Measurements from ENCODE around the gene PIGU. TPM values are rescaled to one million over a fixed set of nuclear protein-coding genes. Genes with fewer than 3 reads are reported as not detected.
A peak's percentile ranks its signal among the peaks of the same experiment; 100 is the strongest.

The PIGU gene
- total RNA-seq, 1 donor from 2014 or later = 46.2 TPM

DNA sequence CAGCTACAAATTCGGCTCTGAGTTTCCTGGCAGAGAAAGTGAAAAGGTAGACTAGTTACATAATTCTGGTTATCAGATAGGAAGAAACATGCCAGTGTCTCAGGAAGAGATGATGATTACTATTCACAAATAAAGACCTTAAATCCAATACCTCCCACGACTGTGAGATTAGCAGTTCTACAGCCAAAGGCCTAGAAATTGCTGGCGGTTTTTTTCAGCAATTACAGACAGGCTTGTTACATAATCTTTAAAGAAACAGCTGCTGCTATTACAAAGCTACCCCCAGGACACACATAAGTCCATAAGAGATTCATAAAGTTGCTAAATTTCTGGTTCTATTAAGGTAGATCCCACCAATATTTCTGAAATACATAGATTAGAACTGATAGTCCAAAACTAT, 40.2 kb downstream of the PIGU start:
- no peak for DNase-seq (ENCODE audit: extremely low spot score, unreplicated experiment)
- Mint-ChIP-seq H3K4me1 (ENCODE audit: unreplicated experiment) (peaks cover 9% of the 10 kb centered on the region), H3K4me3 (no peak overlapping the region), H3K9me3 (no peaks in the 10 kb centered on the region), H3K27me3 (no peaks in the 10 kb centered on the region), H3K27ac (no peak overlapping the region), H3K36me3 (peaks cover 31% of the 10 kb centered on the region)
- TF ChIP-seq, protein P1, sequence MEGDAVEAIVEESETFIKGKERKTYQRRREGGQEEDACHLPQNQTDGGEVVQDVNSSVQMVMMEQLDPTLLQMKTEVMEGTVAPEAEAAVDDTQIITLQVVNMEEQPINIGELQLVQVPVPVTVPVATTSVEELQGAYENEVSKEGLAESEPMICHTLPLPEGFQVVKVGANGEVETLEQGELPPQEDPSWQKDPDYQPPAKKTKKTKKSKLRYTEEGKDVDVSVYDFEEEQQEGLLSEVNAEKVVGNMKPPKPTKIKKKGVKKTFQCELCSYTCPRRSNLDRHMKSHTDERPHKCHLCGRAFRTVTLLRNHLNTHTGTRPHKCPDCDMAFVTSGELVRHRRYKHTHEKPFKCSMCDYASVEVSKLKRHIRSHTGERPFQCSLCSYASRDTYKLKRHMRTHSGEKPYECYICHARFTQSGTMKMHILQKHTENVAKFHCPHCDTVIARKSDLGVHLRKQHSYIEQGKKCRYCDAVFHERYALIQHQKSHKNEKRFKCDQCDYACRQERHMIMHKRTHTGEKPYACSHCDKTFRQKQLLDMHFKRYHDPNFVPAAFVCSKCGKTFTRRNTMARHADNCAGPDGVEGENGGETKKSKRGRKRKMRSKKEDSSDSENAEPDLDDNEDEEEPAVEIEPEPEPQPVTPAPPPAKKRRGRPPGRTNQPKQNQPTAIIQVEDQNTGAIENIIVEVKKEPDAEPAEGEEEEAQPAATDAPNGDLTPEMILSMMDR (conservative IDR thresholded peaks at IDR 0.05) = no peak

DNA sequence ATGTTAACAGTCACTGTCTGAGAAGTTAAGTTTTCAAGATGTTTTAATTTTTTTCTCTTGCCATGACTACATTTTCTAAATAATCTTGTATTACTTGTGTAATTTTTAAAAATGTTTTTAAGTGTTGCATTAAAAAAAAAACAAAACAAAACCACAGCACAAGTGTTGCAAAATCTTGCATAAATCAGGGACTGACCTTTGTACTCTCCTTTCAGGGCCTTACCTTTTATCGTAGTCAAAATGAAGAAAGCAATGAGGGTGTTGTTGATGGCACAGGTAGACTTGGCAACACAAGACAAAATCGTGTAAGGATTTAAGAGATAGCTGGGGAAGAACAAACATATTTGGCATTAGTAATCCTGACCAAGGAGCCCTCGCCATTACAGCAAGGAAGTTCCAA, 42.5 kb downstream of the PIGU start:
- Mint-ChIP-seq H3K27me3 (no peaks in the 10 kb centered on the region), H3K36me3 (peaks cover 34% of the 10 kb centered on the region), H3K9me3 (no peaks in the 10 kb centered on the region), H3K27ac (no peak overlapping the region), H3K4me3 (no peak overlapping the region), H3K4me1 (ENCODE audit: unreplicated experiment) (no peaks in the 10 kb centered on the region)
- TF ChIP-seq, protein P1 (conservative IDR thresholded peaks at IDR 0.05) = no peak
- DNase-seq (ENCODE audit: extremely low spot score, unreplicated experiment) = no peak

DNA sequence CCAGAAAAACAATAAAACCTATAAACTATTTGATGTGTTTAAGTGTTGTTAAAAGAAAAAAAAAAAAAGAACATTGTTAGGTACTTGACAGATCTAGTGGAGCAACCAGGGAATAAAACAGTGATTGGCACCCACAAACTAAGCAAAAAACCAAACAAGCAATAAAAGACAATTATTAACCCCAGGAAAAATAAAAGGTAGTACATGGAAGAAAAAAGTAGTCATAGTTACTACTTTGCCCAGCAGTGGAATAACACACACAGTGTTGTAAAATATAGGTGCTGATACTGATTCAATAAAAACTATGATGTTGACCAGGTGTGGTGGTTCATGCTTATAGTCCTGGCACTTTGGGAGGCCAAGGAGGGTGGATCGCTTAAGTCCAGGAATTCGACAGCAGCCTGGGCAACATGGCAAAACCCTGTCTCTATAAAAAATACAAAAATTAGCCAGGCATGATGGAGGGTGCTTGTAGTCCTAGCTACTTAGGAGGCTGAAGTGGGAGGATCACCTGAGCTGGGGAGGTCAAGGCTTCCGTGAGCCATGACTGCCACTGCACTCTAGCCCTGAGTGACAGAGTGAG, 43.9 kb downstream of the PIGU start:
- Mint-ChIP-seq H3K4me3 (no peak overlapping the region), H3K4me1 (ENCODE audit: unreplicated experiment) (peaks cover under 1% of the 10 kb centered on the region), H3K9me3 (no peaks in the 10 kb centered on the region), H3K36me3 (peaks cover 30% of the 10 kb centered on the region), H3K27ac (no peak overlapping the region), H3K27me3 (no peaks in the 10 kb centered on the region)
- no peak for DNase-seq (ENCODE audit: extremely low spot score, unreplicated experiment)
- TF ChIP-seq, protein P1 (conservative IDR thresholded peaks at IDR 0.05) = no peak

DNA sequence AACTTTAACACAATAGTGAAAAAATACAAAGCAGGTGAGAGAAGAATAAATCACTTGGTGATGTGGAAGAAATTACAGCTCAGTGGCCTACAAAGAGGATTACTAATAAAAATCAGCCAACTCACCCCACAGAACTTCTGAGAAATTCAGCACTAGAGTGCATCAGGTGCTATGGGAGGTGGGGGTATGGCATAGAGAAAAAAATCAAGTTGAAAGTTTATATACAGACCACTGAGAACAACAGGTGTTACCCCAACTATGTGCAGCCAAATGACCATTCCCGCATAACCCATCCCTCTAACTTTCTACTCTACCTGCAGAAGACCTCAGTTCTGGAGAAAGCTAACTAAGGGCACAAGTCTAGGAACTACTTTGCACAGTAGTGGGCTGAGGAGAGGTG, 47.0 kb downstream of the PIGU start:
- no peak for DNase-seq (ENCODE audit: extremely low spot score, unreplicated experiment)
- TF ChIP-seq, protein P1 (conservative IDR thresholded peaks at IDR 0.05) = no peak
- no peaks in the 10 kb centered on the region for H3K27me3 Mint-ChIP-seq
- H3K36me3 Mint-ChIP-seq = peaks cover 27% of the 10 kb centered on the region
- no peaks in the 10 kb centered on the region for H3K9me3 Mint-ChIP-seq
- no peak overlapping the region for H3K27ac Mint-ChIP-seq
- H3K4me1 Mint-ChIP-seq (ENCODE audit: unreplicated experiment) = peaks cover 7% of the 10 kb centered on the region
- no peak overlapping the region for H3K4me3 Mint-ChIP-seq

DNA sequence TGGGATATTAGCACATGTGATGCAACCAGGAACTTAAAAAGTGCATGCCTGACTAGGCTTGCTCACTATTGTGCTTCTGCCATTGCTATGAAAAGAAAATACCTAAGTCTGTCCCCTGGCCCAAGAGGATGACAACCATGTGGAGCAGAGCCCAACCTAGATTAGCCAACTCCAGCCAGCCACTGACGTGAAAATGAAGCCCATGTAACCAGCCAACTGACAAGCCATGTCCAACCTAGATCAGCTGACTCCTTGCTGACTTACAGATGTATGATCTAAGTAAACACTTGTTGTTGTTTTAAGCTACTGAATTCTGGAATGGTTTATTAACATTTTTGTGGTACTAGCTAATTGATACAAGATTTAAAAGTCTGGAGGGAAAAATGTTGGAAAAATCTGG, 47.5 kb downstream of the PIGU start:
- DNase-seq (ENCODE audit: extremely low spot score, unreplicated experiment) = no peak
- Mint-ChIP-seq H3K27ac (no peak overlapping the region), H3K4me3 (no peak overlapping the region), H3K36me3 (peaks cover 21% of the 10 kb centered on the region), H3K27me3 (no peaks in the 10 kb centered on the region), H3K9me3 (no peaks in the 10 kb centered on the region), H3K4me1 (ENCODE audit: unreplicated experiment) (peaks cover 13% of the 10 kb centered on the region)
- TF ChIP-seq, protein P1 (conservative IDR thresholded peaks at IDR 0.05) = no peak

DNA sequence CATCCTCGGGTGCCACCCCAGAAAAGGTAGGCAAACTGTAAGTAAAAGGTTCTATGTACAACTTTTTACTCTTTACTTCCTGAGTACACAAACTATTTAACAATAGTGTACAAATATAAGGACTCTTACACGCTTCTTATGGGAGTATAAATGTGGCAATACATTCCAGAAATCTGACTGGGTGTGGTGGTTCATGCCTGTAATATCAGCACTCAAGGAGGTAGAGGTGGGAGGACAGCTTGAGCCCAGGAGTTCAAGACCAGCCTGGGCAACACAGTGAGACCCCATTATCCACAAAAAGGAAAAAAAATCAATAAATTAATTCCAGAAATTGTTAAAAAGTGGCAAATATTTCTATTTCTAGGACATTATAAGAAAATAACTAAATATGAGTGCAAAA, 48.9 kb downstream of the PIGU start:
- Mint-ChIP-seq H3K36me3 (peaks cover 18% of the 10 kb centered on the region), H3K27me3 (no peaks in the 10 kb centered on the region), H3K9me3 (no peaks in the 10 kb centered on the region), H3K4me3 (no peak overlapping the region), H3K4me1 (ENCODE audit: unreplicated experiment) (peaks cover 13% of the 10 kb centered on the region), H3K27ac (peak overlapping the region; percentile 9)
- DNase-seq (ENCODE audit: extremely low spot score, unreplicated experiment) = no peak
- TF ChIP-seq, protein P1 (conservative IDR thresholded peaks at IDR 0.05) = no peak
